Nucleus accumbens (tissue), 56 donors: ENCODE results near the gene SF3B1.
"Not testable (repeated sequence)": the region's sequence is repeated elsewhere in the genome, so short reads cannot be mapped to it uniquely, and the experiment has no call there.

Experiments used
- DNase-seq, 56 donors: peaks; one replicate each; lab custom pipeline; 2025; lab: John Stamatoyannopoulos, UW

Gene SF3B1

GRCh38 chr2:197435598-197436420, 981 bp upstream of the SF3B1 start:
- no peak for DNase-seq

DNA sequence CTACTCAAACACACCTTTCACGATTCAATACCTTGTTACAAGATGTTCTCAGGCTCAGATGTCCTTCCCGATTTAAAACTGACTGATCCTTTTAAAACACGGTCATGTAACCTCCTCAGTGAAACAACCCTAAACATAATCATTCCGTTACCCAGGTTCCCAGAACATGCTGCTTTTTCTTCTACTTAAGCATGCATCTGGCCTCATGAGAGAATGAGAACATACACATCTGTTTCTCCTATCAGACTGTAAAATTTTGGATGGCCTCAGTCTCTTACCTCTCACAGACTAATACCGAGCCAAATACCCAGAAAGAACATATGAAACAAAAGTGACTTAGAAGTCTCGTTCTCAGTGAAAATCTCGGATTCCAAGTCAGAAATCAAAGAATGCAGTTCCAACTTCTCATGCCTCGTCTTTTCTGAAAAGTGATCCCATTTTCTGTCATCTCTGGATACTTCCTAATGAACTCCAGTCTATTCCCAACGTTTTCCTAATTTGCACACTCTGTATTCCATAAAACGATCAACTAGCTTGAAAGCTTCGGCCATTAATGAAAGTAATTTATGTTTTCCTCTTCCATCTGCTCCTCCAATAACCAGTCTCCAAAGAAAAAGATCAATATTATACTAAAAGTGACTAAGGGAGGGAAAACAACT, 919 bp downstream of the SF3B1 start:
- no peak for DNase-seq

DNA sequence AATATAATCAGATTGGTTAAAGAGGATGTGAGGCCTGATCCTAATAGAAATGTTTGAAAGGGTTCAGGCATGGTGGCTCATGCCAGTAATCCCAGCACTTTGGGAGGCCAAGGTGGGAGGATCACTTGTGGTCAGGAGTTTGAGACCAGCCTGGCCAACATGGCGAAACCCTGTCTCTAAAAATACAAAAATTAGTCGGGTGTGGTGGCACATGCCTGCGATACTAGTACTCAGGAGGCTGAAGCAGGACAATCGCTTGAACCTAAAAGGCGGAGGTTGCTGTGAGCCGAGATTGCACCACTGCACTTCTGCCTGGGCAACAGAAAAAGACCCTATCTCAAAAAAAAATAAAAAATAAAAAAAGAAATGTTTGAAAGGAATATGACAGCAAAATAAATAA, 2.3 kb downstream of the SF3B1 start:
- DNase-seq: not testable (repeated sequence)

DNA sequence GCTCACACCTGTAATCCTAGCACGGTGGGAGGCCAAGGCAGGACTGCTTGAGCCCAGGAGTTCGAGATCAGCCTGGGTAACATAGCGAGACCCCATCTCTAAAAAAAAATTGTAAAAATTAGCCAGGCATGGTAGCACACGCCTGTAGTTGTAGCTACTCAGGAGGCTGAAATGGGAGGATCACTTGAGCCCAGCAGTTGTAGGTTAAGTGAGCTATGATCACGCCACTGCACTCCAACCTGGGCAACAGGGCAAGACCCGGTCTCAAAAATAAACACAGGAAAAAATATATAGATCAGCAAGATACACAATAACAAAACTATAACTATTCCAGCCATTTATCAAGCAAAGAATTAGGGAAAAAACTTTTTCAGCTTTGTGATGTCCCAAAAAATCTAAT, 3.0 kb downstream of the SF3B1 start:
- DNase-seq: no peak

- DNase-seq: no peak
Measured at GRCh38 chr2:197427986-197428385, 6.8 kb downstream of the SF3B1 start.

DNA sequence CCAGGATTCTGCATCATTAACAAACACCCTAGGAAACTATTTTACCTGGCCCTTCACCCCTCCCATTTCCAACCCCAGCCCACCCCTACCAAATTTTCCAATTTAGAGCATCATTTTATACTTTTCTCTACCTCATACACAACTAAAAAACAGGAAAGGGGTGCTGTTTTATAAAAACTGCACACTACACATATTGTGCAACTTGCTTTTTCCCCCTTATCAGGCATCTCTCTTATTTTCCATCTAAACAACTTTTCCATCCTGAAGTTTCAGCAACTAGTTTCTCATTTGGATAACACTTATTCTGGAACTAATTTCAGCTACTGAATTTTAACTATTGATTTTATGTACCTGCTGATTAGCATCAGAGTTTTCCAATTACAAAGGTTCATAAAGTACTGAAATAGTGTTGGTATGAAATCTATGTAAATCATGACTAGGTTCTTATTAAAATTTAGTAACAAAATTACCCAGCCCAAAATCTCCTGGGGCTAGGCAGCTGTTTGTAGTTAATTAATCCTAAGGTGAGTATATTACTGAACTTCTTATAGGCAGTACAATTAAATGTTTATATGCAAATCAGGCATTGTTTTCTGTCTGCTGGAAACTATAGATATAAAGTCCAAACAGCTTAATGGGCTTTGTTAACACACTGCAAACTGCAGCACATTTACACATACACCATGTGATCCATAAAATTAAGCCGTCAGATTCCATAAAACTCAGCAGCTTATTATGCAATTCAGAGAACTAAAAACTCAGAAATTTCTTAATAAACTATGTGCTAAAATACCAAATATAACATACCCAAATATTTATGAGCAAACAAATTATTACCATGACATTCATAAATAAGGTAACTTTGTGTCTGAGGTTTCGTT, 7.9 kb downstream of the SF3B1 start:
- DNase-seq: no peak

GRCh38 chr2:197425550-197425949, 9.3 kb downstream of the SF3B1 start:
- no peak for DNase-seq

GRCh38 chr2:197423307-197423706, 11.5 kb downstream of the SF3B1 start:
- no peak for DNase-seq

GRCh38 chr2:197419438-197419837, 15.4 kb downstream of the SF3B1 start:
- no peak for DNase-seq

DNA sequence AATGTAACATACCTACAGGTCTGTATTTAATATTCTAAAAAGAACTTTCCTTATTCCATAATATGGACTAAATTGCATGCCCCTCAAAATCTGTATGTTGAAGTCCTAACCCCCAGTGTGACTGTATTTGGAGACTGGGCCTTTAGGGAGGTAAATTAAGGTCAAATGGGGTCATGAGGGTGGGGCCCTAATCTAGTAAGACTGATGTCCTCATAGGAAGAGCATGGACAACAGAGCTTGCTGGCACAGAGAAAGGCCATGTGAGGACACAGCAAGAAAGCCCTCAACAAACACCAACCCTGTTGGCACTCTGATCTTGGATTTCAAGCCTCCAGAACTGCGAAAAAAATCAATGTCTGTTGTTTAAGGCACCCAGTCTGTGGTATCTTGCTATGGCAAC, 18.6 kb downstream of the SF3B1 start:
- DNase-seq: no peak

DNA sequence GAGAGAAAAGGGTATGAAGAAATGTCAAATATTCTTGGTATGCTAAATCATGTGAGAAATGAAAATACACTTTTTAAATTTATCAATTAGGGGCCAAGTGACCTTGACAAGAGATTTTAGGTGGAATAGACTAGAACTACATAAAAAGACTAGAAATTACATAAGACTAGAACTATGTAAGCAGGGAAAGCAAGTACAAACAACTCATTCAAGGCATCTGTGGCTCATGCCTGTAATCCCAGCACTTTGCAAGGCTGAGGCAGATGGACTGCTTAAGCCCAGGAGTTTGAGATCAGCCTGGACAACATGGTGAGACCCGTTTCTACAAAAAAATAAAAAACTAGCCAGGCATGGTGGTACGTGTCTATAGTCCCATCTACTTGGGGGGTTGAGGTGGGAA, 20.3 kb downstream of the SF3B1 start:
- no peak for DNase-seq

DNA sequence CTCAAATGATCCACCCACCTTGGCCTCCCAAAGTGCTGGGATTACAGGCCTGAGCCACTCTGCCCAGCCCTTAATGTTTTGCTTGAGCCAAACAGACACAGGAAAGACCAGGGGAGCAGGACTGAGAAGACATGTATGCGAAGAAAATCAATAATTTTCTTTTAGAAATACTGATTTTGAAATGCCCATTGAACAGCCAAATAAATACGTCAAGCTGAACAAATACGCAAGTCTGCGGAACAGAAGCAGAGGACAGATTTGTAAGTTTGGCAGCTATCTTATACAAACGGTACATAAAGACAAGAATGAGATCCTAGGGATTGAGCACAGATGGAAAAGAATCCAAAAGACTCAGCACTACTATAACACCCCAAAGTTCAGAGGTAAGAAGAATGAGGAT, 20.8 kb downstream of the SF3B1 start:
- no peak for DNase-seq

GRCh38 chr2:197405582-197405981, 29.2 kb downstream of the SF3B1 start:
- no peak for DNase-seq

DNA sequence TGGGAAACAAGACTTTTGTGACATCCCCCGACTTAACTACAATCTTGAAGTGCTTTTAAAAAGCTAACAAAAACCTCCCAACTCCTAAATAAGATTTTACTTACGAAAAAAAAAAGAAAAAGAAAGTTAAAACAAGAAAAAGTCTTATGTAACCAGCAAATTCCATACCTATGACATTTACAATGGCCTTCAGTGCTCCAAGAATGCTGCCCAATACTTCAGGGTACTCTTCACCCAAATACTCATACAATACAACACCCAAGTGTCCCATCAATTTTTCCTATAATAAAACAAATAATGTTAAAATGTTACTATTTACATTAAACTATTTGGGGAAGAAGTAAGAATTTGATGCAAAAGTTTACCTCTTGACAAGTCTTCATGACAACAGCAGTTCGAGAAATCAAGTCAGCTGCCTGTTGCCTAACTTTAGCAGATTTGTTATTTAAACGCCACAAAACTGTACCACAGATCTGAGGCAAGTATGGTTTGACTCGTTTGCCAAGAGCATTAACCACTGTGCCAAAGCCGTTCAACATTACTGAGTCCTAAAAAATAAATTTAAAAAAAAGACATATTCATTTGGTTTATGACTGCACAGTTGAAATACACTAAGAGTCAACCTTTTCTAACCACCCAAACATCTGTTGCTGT, 34.8 kb downstream of the SF3B1 start:
- no peak for DNase-seq

DNA sequence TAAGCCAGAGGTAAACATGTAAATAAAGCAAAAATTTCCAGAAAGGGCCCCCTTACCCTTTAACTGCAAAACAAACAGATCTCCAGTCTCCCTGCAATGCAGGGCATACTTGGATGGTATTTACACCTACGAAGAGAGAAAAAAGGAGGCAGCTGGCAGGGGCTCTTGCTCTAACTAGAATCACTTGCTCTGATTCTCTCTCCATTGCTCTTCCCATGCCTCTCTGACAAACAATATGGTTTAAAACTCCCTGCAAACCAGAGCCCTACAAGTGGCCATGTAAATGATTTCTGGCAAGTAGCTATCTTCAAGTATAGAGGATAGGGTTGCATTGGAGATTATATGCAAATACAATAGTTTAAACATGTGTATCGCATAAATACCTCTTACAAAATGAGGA, 35.9 kb downstream of the SF3B1 start:
- DNase-seq: no peak

GRCh38 chr2:197391220-197391717, 43.6 kb downstream of the SF3B1 start:
- no peak for DNase-seq

- DNase-seq: no peak
Measured at GRCh38 chr2:197388866-197389587, 45.8 kb downstream of the SF3B1 start.

DNA sequence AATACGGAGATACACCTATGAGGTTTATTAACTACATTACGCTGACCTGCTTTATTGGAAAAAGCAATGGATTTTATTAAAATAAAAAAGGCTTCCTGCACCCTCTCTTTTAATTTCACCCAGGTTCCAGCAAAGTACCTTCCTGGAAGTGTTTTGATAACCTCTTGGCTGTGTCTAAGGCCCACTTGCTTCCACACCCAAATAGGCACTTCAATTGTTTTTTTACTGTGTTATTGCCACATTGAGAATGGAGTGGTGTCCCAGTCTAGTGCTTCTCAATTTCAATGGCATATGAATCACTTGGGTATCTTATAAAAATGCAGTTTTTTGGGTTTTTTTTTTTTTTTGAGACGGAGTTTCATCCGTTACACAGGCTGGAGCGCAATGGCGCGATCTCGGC, 47.6 kb downstream of the SF3B1 start:
- DNase-seq: no peak

DNA sequence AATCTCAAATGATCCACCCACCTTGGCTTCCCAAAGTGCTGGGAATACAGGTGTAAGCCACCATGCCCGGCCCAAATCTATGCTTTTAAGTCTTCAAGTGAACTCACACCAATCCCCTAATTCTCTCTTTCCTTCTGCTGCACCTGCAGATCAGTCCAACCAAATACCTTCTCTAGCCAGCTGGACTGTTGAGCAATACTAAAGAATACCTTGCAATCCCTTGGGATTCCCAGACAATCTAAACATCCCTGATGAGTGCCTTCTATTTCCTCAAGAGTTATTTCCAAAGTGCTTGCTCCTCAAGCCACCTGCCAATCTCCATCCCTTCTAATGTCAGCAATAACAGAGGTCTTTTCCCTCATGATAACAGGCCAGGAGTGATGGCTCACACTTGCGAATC, 48.6 kb downstream of the SF3B1 start:
- DNase-seq: no peak

GRCh38 chr2:197383825-197384224, 51.0 kb downstream of the SF3B1 start:
- no peak for DNase-seq
